OCI-LY3 (cell line): ENCODE measurements around the gene PROCR.

Experiments
- H2AFZ ChIP-seq: fragments of 200-600, 300-600 bp; shearing (Covaris generic); 2 replicates; pipeline ENCODE4 v1.6.0; 2014; ENCODE audit warnings: antibody characterized with exemption, low read depth, low read length
- H3K27ac ChIP-seq: fragments of 200-600, 300-600 bp; sonication (generic); 2 replicates; pipeline ENCODE4 v1.5.1; 2014; ENCODE audit warnings: mild to moderate bottlenecking, low read length, moderate library complexity, mixed read lengths
- H3K27me3 ChIP-seq: fragments of 200-600, 300-600 bp; sonication (generic); 2 replicates; pipeline ENCODE4 v1.6.1; 2014; ENCODE audit warnings: low read depth, low read length, mixed read lengths
- H3K36me3 ChIP-seq: fragments of 200-600, 300-600 bp; sonication (generic); replicated peaks from 2 replicates; pipeline ENCODE3; 2014; ENCODE audit warnings: low read depth, low read length, mixed read lengths
- H3K4me1 ChIP-seq: fragments of 300-600, 200-600 bp; sonication (generic); 2 replicates; pipeline ENCODE4 v1.6.1; 2014; ENCODE audit warnings: low read length, mixed read lengths
- H3K4me2 ChIP-seq: fragments of 200-600, 300-600 bp; sonication (generic); 2 replicates; pipeline ENCODE4 v1.6.1; 2014; ENCODE audit warnings: low read length, mixed read lengths
- H3K4me3 ChIP-seq: fragments of 300-600, 200-600 bp; sonication (generic); 2 replicates; pipeline ENCODE4 v1.5.1; 2014; ENCODE audit warnings: antibody characterized with exemption, mild to moderate bottlenecking, low read length, moderate library complexity
- H3K79me2 ChIP-seq: fragments of 300-600, 200-600 bp; shearing (Covaris generic); 2 replicates; pipeline ENCODE4 v1.6.1; 2014; ENCODE audit warnings: mild to moderate bottlenecking, low read length, mixed read lengths
- H3K9ac ChIP-seq: fragments of 300-600, 200-600 bp; shearing (Covaris generic); 2 replicates; pipeline ENCODE4 v1.6.0; 2014; ENCODE audit warnings: mild to moderate bottlenecking, low read length, moderate library complexity
- H3K9me3 ChIP-seq: fragments of 200-600, 300-600 bp; shearing (Covaris generic); 2 replicates; pipeline ENCODE4 v1.6.1; 2014; ENCODE audit warnings: low read length, mixed read lengths; ENCODE audit not compliant: insufficient read depth
- H4K20me1 ChIP-seq: fragments of 200-600, 300-600 bp; sonication (generic); 2 replicates; pipeline ENCODE4 v1.6.1; 2016; ENCODE audit warnings: low read length, mixed read lengths; ENCODE audit not compliant: insufficient read depth
- CTCF ChIP-seq: fragments of 200-600, 300-600 bp; sonication (generic); IDR thresholded peaks from 2 replicates; pipeline ENCODE4 v1.5.1; 2014; ENCODE audit warnings: antibody characterized with exemption, low read length, low read depth
- EZH2phosphoT487 ChIP-seq: fragments of 200-600 bp; shearing (Covaris generic); IDR thresholded peaks from 2 replicates; pipeline ENCODE4 v1.6.1; 2018; ENCODE audit warnings: antibody characterized with exemption, mixed run types, low read depth

PROCR gene

GRCh38 chr20:35171753-35172433, at the start of gene PROCR:
TSS of gene PROCR (plus strand) at chr20:35172072. CDS start at chr20:35172155, 83 bp downstream.
- Histone ChIP-seq H3K4me2 (peak within 1 kb of the TSS; percentile 75), H3K4me1 (peaks cover 9% of the 10 kb centered on the region; the same call in 1 of the 2 replicates), H3K27ac (no peak within 1 kb of the TSS), H3K79me2 (no peaks in the 10 kb centered on the region), H4K20me1 (no peaks in the 10 kb centered on the region), H3K4me3 (peak within 1 kb of the TSS; percentile 68), H3K36me3 (no peaks in the 10 kb centered on the region), H3K9me3 (no peaks in the 10 kb centered on the region), H3K9ac (peak within 1 kb of the TSS; percentile 9; the same call in 1 of the 2 replicates), H3K27me3 (no peaks in the 10 kb centered on the region), H2AFZ (peak within 1 kb of the TSS; percentile 92)
- TF ChIP-seq CTCF (no peak), EZH2phosphoT487 (no peak)

- H3K9ac ChIP-seq: no peak overlapping the region
- no peak overlapping the region for H2AFZ ChIP-seq
- H3K4me2 ChIP-seq: no peak overlapping the region
- H3K27ac ChIP-seq: no peak overlapping the region
- no peaks in the 10 kb centered on the region for H3K4me1 ChIP-seq
- no peak for TF ChIP-seq CTCF
- H3K79me2 ChIP-seq: no peaks in the 10 kb centered on the region
- no peaks in the 10 kb centered on the region for H3K27me3 ChIP-seq
- H4K20me1 ChIP-seq: no peaks in the 10 kb centered on the region
- no peaks in the 10 kb centered on the region for H3K9me3 ChIP-seq
- no peak overlapping the region for H3K4me3 ChIP-seq
- H3K36me3 ChIP-seq: peaks cover 53% of the 10 kb centered on the region
Observed at GRCh38 chr20:35122756-35123405, 49.0 kb upstream of the PROCR start.

GRCh38 chr20:35125753-35126152, 46.1 kb upstream of the PROCR start:
- no peak overlapping the region for H3K27ac ChIP-seq
- no peaks in the 10 kb centered on the region for H3K79me2 ChIP-seq
- no peak overlapping the region for H3K4me2 ChIP-seq
- H3K4me3 ChIP-seq: no peak overlapping the region
- no peaks in the 10 kb centered on the region for H4K20me1 ChIP-seq
- peaks cover 44% of the 10 kb centered on the region for H3K36me3 ChIP-seq
- H3K4me1 ChIP-seq: no peaks in the 10 kb centered on the region
- no peak for TF ChIP-seq EZH2phosphoT487
- TF ChIP-seq CTCF: no peak
- no peaks in the 10 kb centered on the region for H3K27me3 ChIP-seq
- no peak overlapping the region for H2AFZ ChIP-seq
- no peaks in the 10 kb centered on the region for H3K9me3 ChIP-seq
- H3K9ac ChIP-seq: no peak overlapping the region

- H3K4me1 ChIP-seq: no peaks in the 10 kb centered on the region
- no peak overlapping the region for H3K4me3 ChIP-seq
- no peak overlapping the region for H3K4me2 ChIP-seq
- H3K9me3 ChIP-seq: no peaks in the 10 kb centered on the region
- no peak overlapping the region for H3K27ac ChIP-seq
- no peaks in the 10 kb centered on the region for H3K79me2 ChIP-seq
- no peaks in the 10 kb centered on the region for H3K27me3 ChIP-seq
- H3K36me3 ChIP-seq: peaks cover 46% of the 10 kb centered on the region
- H3K9ac ChIP-seq: no peak overlapping the region
- no peak overlapping the region for H2AFZ ChIP-seq
- no peak for TF ChIP-seq EZH2phosphoT487
- no peak for TF ChIP-seq CTCF
- H4K20me1 ChIP-seq: no peaks in the 10 kb centered on the region
Observed at GRCh38 chr20:35129647-35130069, 42.2 kb upstream of the PROCR start.
